Esophagus muscularis mucosa (tissue), 4 donors: Measurements from ENCODE around the gene SLC22A12. TPM values are rescaled to one million over a fixed set of nuclear protein-coding genes. Genes with fewer than 3 reads are reported as not detected.

ENCODE experiments used
- DNase-seq: peaks from one replicate; pipeline ENCODE4 v3.0.0-alpha.2; 2017; ENCODE audit errors: extremely low spot score
- H3K27ac ChIP-seq, 4 donors: fragments of 200-600 bp; sonication (generic); replicated peaks in 1 of 4; 1 replicate in 3 of 4; 2 replicates in 1 of 4; pipeline ENCODE4 v1.5.1; 2016 to 2019; ENCODE audit warnings: mild to moderate bottlenecking in 1 of 4
- H3K27me3 ChIP-seq, 4 donors: fragments of 200-600 bp; sonication (generic); one replicate each; pipeline versions ENCODE4 v1.5.1 to v1.6.0; 2016 to 2019
- H3K36me3 ChIP-seq, 4 donors: fragments of 200-600 bp; sonication (generic); one replicate each; pipeline ENCODE4 v1.5.1; 2016 to 2019
- H3K4me1 ChIP-seq, 4 donors: fragments of 200-600 bp; sonication (generic); one replicate each; pipeline ENCODE4 v1.5.1; 2016 to 2019
- H3K4me3 ChIP-seq, 4 donors: fragments of 200-600 bp; sonication (generic); 1 replicate in 2 of 4; 2 replicates in 2 of 4; pipeline ENCODE4 v1.5.1; 2016 to 2019; ENCODE audit warnings: mild to moderate bottlenecking in 4 of 4, moderate library complexity in 1 of 4
- H3K9me3 ChIP-seq, 4 donors: fragments of 200-600 bp; sonication (generic); 1 replicate in 3 of 4; 2 replicates in 1 of 4; pipeline ENCODE4 v1.5.1; 2016 to 2019
- EP300 ChIP-seq: sonication (generic); formaldehyde crosslinking; IDR thresholded peaks from one replicate; pipeline ENCODE4 v1.6.1; 2017; ENCODE audit warnings: antibody characterized with exemption
- POLR2A ChIP-seq: fragments of 450-650 bp; IDR thresholded peaks from one replicate; pipeline ENCODE4 v1.6.1; 2017; ENCODE audit warnings: antibody characterized with exemption, moderate library complexity, mild to moderate bottlenecking, low read depth
- POLR2AphosphoS5 ChIP-seq, 2 donors: sonication (generic); formaldehyde crosslinking; IDR thresholded peaks; one replicate each; pipeline ENCODE4 v1.6.1; 2017; ENCODE audit warnings: antibody characterized with exemption in 2 of 2
- WGBS: methylation state at CpG from one replicate; pipeline ENCODE4 v1.1.5; 2018; 5-methylcytosine and 5-hydroxymethylcytosine counted together
- intact Hi-C: fragments of 100-400 bp; cut with DNase I; formaldehyde crosslinking; loops from one replicate; pipeline ENCODE4 v1.15.1; 2023
- total RNA-seq, 4 donors: library from RNA; depleted of rRNA; stranded (reverse); fragments of >200 nt; gene quantifications; one replicate each; pipeline versions ENCODE4 v1.1.0 to v1.2.1, GENCODE V29; 2016
- TF ChIP-seq, protein P1 (sequence below), 3 experiments: fragments of 200-600 bp in 2 of 3; fragments of 450-650 bp in 1 of 3; sonication (generic) in 2 of 3; IDR thresholded peaks; one replicate each; pipeline ENCODE4 v1.5.1; 2017 to 2019; ENCODE audit warnings: antibody characterized with exemption in 3 of 3, mild to moderate bottlenecking in 2 of 3, moderate library complexity in 1 of 3

Gene SLC22A12
- total RNA-seq, 4 donors from 2014 or later: not detected

DNA sequence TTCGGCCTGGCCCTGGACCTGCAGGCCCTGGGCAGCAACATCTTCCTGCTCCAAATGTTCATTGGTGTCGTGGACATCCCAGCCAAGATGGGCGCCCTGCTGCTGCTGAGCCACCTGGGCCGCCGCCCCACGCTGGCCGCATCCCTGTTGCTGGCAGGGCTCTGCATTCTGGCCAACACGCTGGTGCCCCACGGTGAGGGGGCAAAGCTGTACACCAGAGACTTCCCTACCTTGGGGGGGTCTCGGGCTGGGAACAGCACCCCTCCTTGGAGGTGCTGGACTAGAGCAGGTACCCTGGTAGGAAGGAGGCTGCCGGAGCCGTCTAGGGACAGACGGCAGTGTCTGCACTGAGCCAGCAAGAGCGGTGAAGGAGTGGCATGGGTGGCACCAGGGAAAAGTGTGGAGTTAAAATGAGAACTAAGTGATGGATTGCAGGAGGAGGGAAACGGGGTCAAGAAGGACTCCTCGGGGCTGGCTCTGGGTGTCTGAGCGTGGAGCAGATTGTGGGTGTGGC lies 8.7 kb downstream of the SLC22A12 start:
- Histone ChIP-seq H3K36me3 (no peaks in the 10 kb centered on the region), H3K4me1 (no peaks in the 10 kb centered on the region), H3K27me3 (peaks cover 0 to 19% (median 0%) of the 10 kb centered on the region in 4 donors), H3K9me3 (no peaks in the 10 kb centered on the region), H3K4me3 (no peak overlapping the region), H3K27ac (no peak overlapping the region)
- TF ChIP-seq, protein P1, sequence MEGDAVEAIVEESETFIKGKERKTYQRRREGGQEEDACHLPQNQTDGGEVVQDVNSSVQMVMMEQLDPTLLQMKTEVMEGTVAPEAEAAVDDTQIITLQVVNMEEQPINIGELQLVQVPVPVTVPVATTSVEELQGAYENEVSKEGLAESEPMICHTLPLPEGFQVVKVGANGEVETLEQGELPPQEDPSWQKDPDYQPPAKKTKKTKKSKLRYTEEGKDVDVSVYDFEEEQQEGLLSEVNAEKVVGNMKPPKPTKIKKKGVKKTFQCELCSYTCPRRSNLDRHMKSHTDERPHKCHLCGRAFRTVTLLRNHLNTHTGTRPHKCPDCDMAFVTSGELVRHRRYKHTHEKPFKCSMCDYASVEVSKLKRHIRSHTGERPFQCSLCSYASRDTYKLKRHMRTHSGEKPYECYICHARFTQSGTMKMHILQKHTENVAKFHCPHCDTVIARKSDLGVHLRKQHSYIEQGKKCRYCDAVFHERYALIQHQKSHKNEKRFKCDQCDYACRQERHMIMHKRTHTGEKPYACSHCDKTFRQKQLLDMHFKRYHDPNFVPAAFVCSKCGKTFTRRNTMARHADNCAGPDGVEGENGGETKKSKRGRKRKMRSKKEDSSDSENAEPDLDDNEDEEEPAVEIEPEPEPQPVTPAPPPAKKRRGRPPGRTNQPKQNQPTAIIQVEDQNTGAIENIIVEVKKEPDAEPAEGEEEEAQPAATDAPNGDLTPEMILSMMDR (IDR thresholded peaks at IDR 0.05): no peak
- TF ChIP-seq EP300 (no peak), POLR2AphosphoS5 (IDR thresholded peaks at IDR 0.05) (no peak), POLR2A (no peak)
- DNase-seq: no peak
- 86% methylated on average over 17 of the region's 17 CpGs for WGBS
- intact Hi-C loops: no loop called here

GRCh38 chr11:64600281-64600992 lies 9.4 kb downstream of the SLC22A12 start:
- DNase-seq: no peak
- H3K4me3 ChIP-seq: no peak overlapping the region
- TF ChIP-seq POLR2A: no peak
- no peak for TF ChIP-seq POLR2AphosphoS5 (IDR thresholded peaks at IDR 0.05)
- no peak for TF ChIP-seq EP300
- TF ChIP-seq, protein P1 (IDR thresholded peaks at IDR 0.05): no peak
- peaks cover 0 to 26% (median 0%) of the 10 kb centered on the region in 4 donors for H3K27me3 ChIP-seq
- H3K27ac ChIP-seq: no peak overlapping the region
- H3K4me1 ChIP-seq: no peaks in the 10 kb centered on the region
- intact Hi-C loops: no loop called here
- H3K9me3 ChIP-seq: no peaks in the 10 kb centered on the region
- H3K36me3 ChIP-seq: no peaks in the 10 kb centered on the region
- WGBS: 95% methylated on average over 7 of the region's 19 CpGs

DNA sequence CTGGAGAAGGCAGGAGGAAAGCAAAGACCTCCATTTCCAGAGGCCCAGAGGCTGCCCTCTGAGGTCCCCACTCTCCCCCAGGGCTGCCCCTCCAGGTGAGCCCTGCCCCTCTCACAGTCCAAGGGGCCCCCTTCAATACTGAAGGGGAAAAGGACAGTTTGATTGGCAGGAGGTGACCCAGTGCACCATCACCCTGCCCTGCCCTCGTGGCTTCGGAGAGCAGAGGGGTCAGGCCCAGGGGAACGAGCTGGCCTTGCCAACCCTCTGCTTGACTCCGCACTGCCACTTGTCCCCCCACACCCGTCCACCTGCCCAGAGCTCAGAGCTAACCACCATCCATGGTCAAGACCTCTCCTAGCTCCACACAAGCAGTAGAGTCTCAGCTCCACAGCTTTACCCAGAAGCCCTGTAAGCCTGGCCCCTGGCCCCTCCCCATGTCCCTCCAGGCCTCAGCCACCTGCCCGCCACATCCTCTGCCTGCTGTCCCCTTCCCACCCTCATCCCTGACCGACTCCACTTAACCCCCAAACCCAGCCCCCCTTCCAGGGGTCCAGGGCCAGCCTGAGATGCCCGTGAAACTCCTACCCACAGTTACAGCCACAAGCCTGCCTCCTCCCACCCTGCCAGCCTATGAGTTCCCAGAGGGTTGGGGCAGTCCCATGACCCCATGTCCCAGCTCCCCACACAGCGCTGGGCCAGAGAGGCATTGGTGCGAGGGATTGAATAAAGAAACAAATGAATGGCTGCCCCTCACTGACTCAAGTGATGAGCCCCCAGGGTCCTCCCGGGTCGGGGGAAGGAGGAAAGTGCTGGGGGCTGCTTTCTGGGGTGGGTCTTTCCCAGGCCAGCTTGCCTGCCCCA lies 10.8 kb downstream of the SLC22A12 start:
- Histone ChIP-seq H3K27me3 (peaks cover 0 to 38% (median 0%) of the 10 kb centered on the region in 4 donors), H3K4me3 (no peak overlapping the region), H3K36me3 (no peaks in the 10 kb centered on the region), H3K4me1 (no peaks in the 10 kb centered on the region), H3K9me3 (no peaks in the 10 kb centered on the region), H3K27ac (no peak overlapping the region)
- TF ChIP-seq, protein P1 (IDR thresholded peaks at IDR 0.05): no peak
- TF ChIP-seq EP300 (no peak), POLR2A (no peak), POLR2AphosphoS5 (IDR thresholded peaks at IDR 0.05) (no peak)
- intact Hi-C loops: no loop called here
- no peak for DNase-seq
- 78% methylated on average over 10 of the region's 12 CpGs for WGBS

- DNase-seq: no peak
- Histone ChIP-seq H3K27me3 (peaks cover 0 to 43% (median 0%) of the 10 kb centered on the region in 4 donors), H3K4me3 (no peak overlapping the region), H3K36me3 (no peaks in the 10 kb centered on the region), H3K27ac (no peak overlapping the region), H3K4me1 (peaks cover 0 to 2% (median under 1%) of the 10 kb centered on the region in 4 donors), H3K9me3 (no peaks in the 10 kb centered on the region)
- whole genome bisulfite sequencing: 100% methylated on average over 3 of the region's 10 CpGs
- TF ChIP-seq EP300: no peak
- intact Hi-C loops: no loop called here
These were observed 11.5 kb downstream of the SLC22A12 start for GRCh38 chr11:64602466-64603070.
